Gastrocnemius medialis (tissue), 4 donors: ENCODE data around the gene TMEM181. TPM values are rescaled to one million over a fixed set of nuclear protein-coding genes. Genes with fewer than 3 reads are reported as not detected.

Source experiments
- ATAC-seq, 2 donors: fragments of 150-250 bp; one replicate each; pipeline ENCODE4 v1.9.1; 2016
- DNase-seq, 2 donors: peaks; one replicate each; pipeline ENCODE4 v3.0.0-alpha.2; 2019
- H3K27ac ChIP-seq, 4 donors: fragments of 200-600 bp; sonication (generic); 1 replicate in 1 of 4; 2 replicates in 3 of 4; pipeline ENCODE4 v1.5.1; 2016 to 2018; ENCODE audit warnings: mild to moderate bottlenecking in 2 of 4, moderate library complexity in 1 of 4
- H3K27me3 ChIP-seq, 3 donors: fragments of 200-600 bp; sonication (generic) in 2 of 3; 1 replicate in 1 of 3; 2 replicates in 2 of 3; pipeline versions ENCODE4 v1.5.1 to v1.6.0; 2016 to 2019; ENCODE audit warnings: mild to moderate bottlenecking in 1 of 3, moderate library complexity in 1 of 3
- H3K36me3 ChIP-seq, 2 donors: fragments of 200-600 bp; sonication (generic) in 1 of 2; one replicate each; pipeline ENCODE4 v1.5.1; 2017 to 2018
- H3K4me1 ChIP-seq, 2 donors: fragments of 200-600 bp; sonication (generic) in 1 of 2; one replicate each; pipeline ENCODE4 v1.5.1; 2016 to 2017; ENCODE audit warnings: mild to moderate bottlenecking in 2 of 2
- H3K4me3 ChIP-seq, 4 donors: fragments of 200-600 bp; sonication (generic) in 3 of 4; 1 replicate in 1 of 4; 2 replicates in 3 of 4; pipeline ENCODE4 v1.5.1; 2016 to 2019; ENCODE audit warnings: mild to moderate bottlenecking in 2 of 4
- H3K9me3 ChIP-seq, 3 donors: fragments of 200-600 bp; sonication (generic) in 2 of 3; 1 replicate in 1 of 3; 2 replicates in 2 of 3; pipeline ENCODE4 v1.5.1; 2016 to 2019
- POLR2A ChIP-seq, 2 donors: fragments of 450-650 bp; IDR thresholded peaks; one replicate each; pipeline ENCODE4 v1.6.1; 2017; ENCODE audit warnings: antibody characterized with exemption in 2 of 2, mild to moderate bottlenecking in 2 of 2, moderate library complexity in 2 of 2
- in situ Hi-C, 4 donors: fragments of 200-750 bp; cut with MboI; loops; one replicate each; pipeline versions ENCODE4 v1.15.0 to v1.8.0; 2017; ENCODE audit warnings: low sequenced_read_pairs in 4 of 4
- intact Hi-C: fragments of 100-400 bp; cut with DNase I; formaldehyde crosslinking; loops from one replicate; pipeline ENCODE4 v1.15.1; 2023; ENCODE audit warnings: low total_unique reads
- total RNA-seq, 4 donors: library from RNA; depleted of rRNA; stranded (reverse); fragments of >200 nt; gene quantifications; one replicate each; pipeline versions ENCODE4 v1.1.0 to v1.2.3, GENCODE V29; 2016
- TF ChIP-seq, protein P1 (sequence below), 5 experiments: fragments of 450-650 bp in 3 of 5; fragments of 200-600 bp in 2 of 5; sonication (generic) in 2 of 5; IDR thresholded peaks in 4 of 5; conservative IDR thresholded peaks in 1 of 5; 1 replicate in 4 of 5; 2 replicates in 1 of 5; pipeline ENCODE4 v1.5.1; 2016 to 2019; ENCODE audit warnings: antibody characterized with exemption in 5 of 5, mild to moderate bottlenecking in 3 of 5, moderate library complexity in 3 of 5

TMEM181 gene
- total RNA-seq, 4 donors from 2014 or later, result 12.1 to 17.9 (median 12.9) TPM

GRCh38 chr6:158567152-158567551, 7.3 kb downstream of the TMEM181 start:
- no peak for TF ChIP-seq POLR2A (IDR thresholded peaks at IDR 0.05)
- TF ChIP-seq, protein P1, sequence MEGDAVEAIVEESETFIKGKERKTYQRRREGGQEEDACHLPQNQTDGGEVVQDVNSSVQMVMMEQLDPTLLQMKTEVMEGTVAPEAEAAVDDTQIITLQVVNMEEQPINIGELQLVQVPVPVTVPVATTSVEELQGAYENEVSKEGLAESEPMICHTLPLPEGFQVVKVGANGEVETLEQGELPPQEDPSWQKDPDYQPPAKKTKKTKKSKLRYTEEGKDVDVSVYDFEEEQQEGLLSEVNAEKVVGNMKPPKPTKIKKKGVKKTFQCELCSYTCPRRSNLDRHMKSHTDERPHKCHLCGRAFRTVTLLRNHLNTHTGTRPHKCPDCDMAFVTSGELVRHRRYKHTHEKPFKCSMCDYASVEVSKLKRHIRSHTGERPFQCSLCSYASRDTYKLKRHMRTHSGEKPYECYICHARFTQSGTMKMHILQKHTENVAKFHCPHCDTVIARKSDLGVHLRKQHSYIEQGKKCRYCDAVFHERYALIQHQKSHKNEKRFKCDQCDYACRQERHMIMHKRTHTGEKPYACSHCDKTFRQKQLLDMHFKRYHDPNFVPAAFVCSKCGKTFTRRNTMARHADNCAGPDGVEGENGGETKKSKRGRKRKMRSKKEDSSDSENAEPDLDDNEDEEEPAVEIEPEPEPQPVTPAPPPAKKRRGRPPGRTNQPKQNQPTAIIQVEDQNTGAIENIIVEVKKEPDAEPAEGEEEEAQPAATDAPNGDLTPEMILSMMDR (IDR thresholded peaks at IDR 0.05 in 4 of 5, conservative IDR thresholded peaks at IDR 0.05 in 1 of 5), result no peak
- in situ Hi-C loops, result no loop called here
- Histone ChIP-seq H3K36me3 (no peaks in the 10 kb centered on the region), H3K27me3 (no peaks in the 10 kb centered on the region), H3K4me3 (no peak overlapping the region), H3K4me1 (no peaks in the 10 kb centered on the region), H3K9me3 (no peaks in the 10 kb centered on the region), H3K27ac (no peak overlapping the region)
- intact Hi-C loops, result no loop called here
- ATAC-seq (no peak), DNase-seq (no peak)

DNA sequence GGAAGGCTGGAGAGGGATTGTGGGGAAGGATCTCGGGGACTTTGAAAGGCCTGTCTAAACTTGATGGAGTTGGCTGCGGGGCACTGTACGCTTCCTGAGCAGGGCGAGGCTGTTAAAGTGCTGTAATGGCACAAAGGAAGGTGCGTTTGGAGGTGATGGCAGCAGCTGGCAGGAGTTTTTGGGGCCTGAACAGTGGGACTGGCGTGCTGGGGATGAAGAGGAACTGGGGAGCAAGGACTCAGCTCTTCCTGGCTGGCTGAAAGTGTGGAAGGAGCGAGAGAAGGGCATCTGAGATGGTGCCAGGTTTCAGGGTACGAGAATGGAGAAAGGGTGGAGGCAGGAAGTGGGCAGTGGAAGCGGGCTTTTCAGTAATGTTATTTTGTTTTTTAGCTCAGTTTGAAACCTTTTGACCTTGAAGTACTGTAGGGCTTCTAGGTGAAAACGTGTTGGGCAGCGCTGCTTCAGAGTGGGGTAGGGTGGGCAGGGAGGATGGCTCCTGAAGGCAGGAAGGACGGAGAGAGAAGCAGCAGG, 8.0 kb downstream of the TMEM181 start:
- Histone ChIP-seq H3K4me3 (no peak overlapping the region), H3K36me3 (no peaks in the 10 kb centered on the region), H3K27me3 (no peaks in the 10 kb centered on the region), H3K9me3 (no peaks in the 10 kb centered on the region), H3K27ac (no peak overlapping the region), H3K4me1 (no peaks in the 10 kb centered on the region)
- TF ChIP-seq, protein P1 (IDR thresholded peaks at IDR 0.05 in 4 of 5, conservative IDR thresholded peaks at IDR 0.05 in 1 of 5), result no peak
- no peak for TF ChIP-seq POLR2A (IDR thresholded peaks at IDR 0.05)
- in situ Hi-C loops (no loop called here), intact Hi-C loops (no loop called here)
- DNase-seq, result no peak
- ATAC-seq, result no peak

- Histone ChIP-seq H3K4me3 (no peak overlapping the region), H3K4me1 (no peaks in the 10 kb centered on the region), H3K27ac (no peak overlapping the region), H3K36me3 (no peaks in the 10 kb centered on the region), H3K27me3 (no peaks in the 10 kb centered on the region), H3K9me3 (no peaks in the 10 kb centered on the region)
- ATAC-seq (no peak), DNase-seq (no peak)
- in situ Hi-C loops (no loop called here), intact Hi-C loops (no loop called here)
- no peak for TF ChIP-seq POLR2A (IDR thresholded peaks at IDR 0.05)
- TF ChIP-seq, protein P1 (IDR thresholded peaks at IDR 0.05 in 4 of 5, conservative IDR thresholded peaks at IDR 0.05 in 1 of 5), result no peak
Observed at GRCh38 chr6:158568549-158568948, 8.7 kb downstream of the TMEM181 start.

- DNase-seq, result no peak
- Histone ChIP-seq H3K9me3 (no peaks in the 10 kb centered on the region), H3K4me1 (no peaks in the 10 kb centered on the region), H3K27me3 (no peaks in the 10 kb centered on the region), H3K36me3 (no peaks in the 10 kb centered on the region), H3K27ac (no peak overlapping the region), H3K4me3 (no peak overlapping the region)
- no peak for TF ChIP-seq POLR2A (IDR thresholded peaks at IDR 0.05)
- TF ChIP-seq, protein P1 (IDR thresholded peaks at IDR 0.05 in 4 of 5, conservative IDR thresholded peaks at IDR 0.05 in 1 of 5), result no peak
- ATAC-seq, result no peak
- in situ Hi-C loops (no loop called here), intact Hi-C loops (no loop called here)
Observed at GRCh38 chr6:158569036-158569435, 9.1 kb downstream of the TMEM181 start.

GRCh38 chr6:158570681-158570962, 10.7 kb downstream of the TMEM181 start:
- Histone ChIP-seq H3K27ac (no peak overlapping the region), H3K4me1 (peaks cover 0 to 4% of the 10 kb centered on the region in 2 donors), H3K9me3 (no peaks in the 10 kb centered on the region), H3K36me3 (no peaks in the 10 kb centered on the region), H3K4me3 (no peak overlapping the region), H3K27me3 (no peaks in the 10 kb centered on the region)
- intact Hi-C loops, result no loop called here
- DNase-seq (no peak), ATAC-seq (no peak)
- TF ChIP-seq, protein P1 (IDR thresholded peaks at IDR 0.05 in 4 of 5, conservative IDR thresholded peaks at IDR 0.05 in 1 of 5), result no peak
- TF ChIP-seq POLR2A (IDR thresholded peaks at IDR 0.05), result no peak
- in situ Hi-C loops, result no loop called here
